HepG2 (cell line): ENCODE data around the gene ABHD6.

Source experiments
- PBX3 ChIP-seq: sonication (generic); formaldehyde crosslinking; IDR thresholded peaks from 2 replicates; pipeline ENCODE4 v1.8.1; 2023; ENCODE audit warnings: missing genetic modification reagents, inconsistent platforms, borderline replicate concordance
- ZBTB25 ChIP-seq: IDR thresholded peaks from 2 replicates; pipeline ENCODE4 v1.6.1; 2018; ENCODE audit warnings: missing genetic modification reagents
- TF ChIP-seq, protein P1 (sequence below): sonication (generic); formaldehyde crosslinking; IDR thresholded peaks from 2 replicates; pipeline ENCODE4 v1.5.1; 2020; ENCODE audit warnings: missing genetic modification reagents, mild to moderate bottlenecking, borderline replicate concordance
- TF ChIP-seq, protein P2 (sequence below): sonication (generic); formaldehyde crosslinking; IDR thresholded peaks from 2 replicates; pipeline ENCODE4 v1.4.0; 2020; ENCODE audit warnings: missing genetic modification reagents
- TF ChIP-seq, protein P3 (sequence below): sonication (generic); formaldehyde crosslinking; IDR thresholded peaks from 2 replicates; pipeline ENCODE4 v1.5.0; 2020; ENCODE audit warnings: mild to moderate bottlenecking, missing genetic modification reagents, moderate library complexity

- TF ChIP-seq PBX3 (CRISPR knock-in tag) (no peak), ZBTB25 (CRISPR knock-in tag) (no peak)
- TF ChIP-seq, protein P1, sequence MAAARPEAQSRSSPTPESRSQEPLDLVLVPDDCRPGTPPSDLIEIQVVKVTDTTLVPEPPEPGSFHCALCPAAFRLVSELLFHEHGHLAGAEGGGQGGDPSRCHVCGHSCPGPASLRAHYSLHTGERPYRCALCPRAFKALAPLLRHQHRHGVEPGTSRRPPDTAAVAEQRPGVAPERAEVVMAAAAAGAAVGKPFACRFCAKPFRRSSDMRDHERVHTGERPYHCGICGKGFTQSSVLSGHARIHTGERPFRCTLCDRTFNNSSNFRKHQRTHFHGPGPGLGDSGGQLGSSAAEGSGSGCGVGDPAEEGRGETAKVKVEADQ (CRISPR knock-in tag), result no peak
- TF ChIP-seq, protein P2, sequence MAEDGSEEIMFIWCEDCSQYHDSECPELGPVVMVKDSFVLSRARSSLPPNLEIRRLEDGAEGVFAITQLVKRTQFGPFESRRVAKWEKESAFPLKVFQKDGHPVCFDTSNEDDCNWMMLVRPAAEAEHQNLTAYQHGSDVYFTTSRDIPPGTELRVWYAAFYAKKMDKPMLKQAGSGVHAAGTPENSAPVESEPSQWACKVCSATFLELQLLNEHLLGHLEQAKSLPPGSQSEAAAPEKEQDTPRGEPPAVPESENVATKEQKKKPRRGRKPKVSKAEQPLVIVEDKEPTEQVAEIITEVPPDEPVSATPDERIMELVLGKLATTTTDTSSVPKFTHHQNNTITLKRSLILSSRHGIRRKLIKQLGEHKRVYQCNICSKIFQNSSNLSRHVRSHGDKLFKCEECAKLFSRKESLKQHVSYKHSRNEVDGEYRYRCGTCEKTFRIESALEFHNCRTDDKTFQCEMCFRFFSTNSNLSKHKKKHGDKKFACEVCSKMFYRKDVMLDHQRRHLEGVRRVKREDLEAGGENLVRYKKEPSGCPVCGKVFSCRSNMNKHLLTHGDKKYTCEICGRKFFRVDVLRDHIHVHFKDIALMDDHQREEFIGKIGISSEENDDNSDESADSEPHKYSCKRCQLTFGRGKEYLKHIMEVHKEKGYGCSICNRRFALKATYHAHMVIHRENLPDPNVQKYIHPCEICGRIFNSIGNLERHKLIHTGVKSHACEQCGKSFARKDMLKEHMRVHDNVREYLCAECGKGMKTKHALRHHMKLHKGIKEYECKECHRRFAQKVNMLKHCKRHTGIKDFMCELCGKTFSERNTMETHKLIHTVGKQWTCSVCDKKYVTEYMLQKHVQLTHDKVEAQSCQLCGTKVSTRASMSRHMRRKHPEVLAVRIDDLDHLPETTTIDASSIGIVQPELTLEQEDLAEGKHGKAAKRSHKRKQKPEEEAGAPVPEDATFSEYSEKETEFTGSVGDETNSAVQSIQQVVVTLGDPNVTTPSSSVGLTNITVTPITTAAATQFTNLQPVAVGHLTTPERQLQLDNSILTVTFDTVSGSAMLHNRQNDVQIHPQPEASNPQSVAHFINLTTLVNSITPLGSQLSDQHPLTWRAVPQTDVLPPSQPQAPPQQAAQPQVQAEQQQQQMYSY (CRISPR knock-in tag), result no peak
- TF ChIP-seq, protein P3, sequence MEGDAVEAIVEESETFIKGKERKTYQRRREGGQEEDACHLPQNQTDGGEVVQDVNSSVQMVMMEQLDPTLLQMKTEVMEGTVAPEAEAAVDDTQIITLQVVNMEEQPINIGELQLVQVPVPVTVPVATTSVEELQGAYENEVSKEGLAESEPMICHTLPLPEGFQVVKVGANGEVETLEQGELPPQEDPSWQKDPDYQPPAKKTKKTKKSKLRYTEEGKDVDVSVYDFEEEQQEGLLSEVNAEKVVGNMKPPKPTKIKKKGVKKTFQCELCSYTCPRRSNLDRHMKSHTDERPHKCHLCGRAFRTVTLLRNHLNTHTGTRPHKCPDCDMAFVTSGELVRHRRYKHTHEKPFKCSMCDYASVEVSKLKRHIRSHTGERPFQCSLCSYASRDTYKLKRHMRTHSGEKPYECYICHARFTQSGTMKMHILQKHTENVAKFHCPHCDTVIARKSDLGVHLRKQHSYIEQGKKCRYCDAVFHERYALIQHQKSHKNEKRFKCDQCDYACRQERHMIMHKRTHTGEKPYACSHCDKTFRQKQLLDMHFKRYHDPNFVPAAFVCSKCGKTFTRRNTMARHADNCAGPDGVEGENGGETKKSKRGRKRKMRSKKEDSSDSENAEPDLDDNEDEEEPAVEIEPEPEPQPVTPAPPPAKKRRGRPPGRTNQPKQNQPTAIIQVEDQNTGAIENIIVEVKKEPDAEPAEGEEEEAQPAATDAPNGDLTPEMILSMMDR (CRISPR knock-in tag), result peak; percentile 66
Measured at GRCh38 chr3:58299839-58300516, 62.4 kb downstream of the ABHD6 start.
